Measurements from ENCODE around the gene SSBP2. TPM values are rescaled to one million over a fixed set of nuclear protein-coding genes. Genes with fewer than 3 reads are reported as not detected.
"Not testable (repeated sequence)": the region's sequence is repeated elsewhere in the genome, so short reads cannot be mapped to it uniquely, and the experiment has no call there.

The SSBP2 gene
- total RNA-seq, 1 donor from 2014 or later = 59.0 TPM

DNA sequence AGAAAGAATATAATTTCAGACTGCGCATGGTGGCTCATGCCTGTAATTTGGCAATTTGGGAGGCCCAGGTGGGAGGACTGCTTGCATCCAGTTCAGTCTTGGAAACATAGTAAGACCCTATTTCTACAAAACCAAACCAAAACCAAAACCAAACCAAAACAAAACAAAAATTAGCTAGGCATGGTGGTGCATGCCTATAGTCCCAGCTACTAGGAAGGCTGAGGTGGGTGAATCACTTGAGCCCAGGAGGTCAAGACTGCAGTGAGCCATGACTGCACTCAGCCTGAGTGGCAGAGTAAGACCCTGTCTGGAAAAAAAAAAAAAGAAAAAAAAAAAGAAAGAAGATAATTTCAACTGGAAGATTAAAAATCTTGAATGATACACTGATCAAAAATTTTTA lies 220.0 kb downstream of the SSBP2 start:
- DNase-seq (ENCODE audit: low spot score) = no peak

DNA sequence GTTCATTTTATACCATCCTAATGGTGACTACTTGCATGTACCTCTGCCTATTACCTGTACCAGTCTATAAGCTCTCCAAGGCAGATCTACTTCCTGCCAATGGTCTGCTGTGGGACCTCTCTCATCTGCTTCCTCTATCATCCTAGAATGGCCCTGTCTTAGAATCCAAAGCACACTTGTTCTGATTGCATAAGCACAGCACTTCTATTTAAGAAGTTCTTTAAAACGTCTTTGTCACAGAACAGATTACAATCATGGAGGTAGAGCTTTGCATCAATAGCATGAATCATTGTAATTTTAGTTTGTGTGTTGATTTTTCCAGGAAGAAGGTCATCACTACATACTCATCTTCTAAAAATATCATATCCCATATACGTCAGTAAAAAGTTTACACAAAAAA lies 225.2 kb downstream of the SSBP2 start:
- no peak for DNase-seq (ENCODE audit: low spot score)

DNA sequence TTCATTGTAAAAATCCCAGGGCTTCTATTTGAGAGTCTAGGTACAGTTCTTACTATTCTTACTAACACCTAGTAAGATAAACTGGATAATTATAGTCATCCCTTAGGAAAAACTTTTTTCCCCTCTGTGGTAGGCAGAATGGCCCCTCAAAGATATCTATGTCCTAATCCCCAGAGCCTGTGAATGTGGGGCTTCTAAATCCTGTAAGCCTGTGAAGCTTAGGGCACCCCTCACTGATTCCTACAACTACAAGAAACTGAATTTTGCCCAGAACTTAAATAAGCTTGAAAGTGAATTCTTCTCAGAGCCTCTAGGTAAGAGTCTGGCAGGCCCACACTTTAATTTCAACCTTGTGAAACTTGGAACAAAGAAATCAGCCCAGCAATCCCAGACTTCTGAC lies 226.9 kb downstream of the SSBP2 start:
- no peak for DNase-seq (ENCODE audit: low spot score)

DNA sequence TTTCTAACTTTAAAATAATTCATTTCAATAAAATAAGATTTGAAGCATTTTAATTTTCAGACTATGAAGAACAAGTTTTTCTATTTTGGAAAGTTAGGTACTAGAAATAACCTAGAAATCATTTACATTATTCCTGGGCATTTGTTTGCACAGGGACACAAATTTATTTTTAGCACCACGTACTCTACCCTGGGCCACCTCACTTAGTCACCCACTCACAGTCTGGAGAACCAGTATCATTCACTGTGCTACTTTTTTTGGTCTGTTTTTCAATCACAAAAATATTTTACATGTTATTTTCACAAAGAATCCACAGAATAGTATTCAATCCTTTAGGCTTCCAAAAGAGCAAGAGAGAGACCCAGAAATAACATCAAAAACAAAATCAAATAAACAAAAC lies 228.3 kb downstream of the SSBP2 start:
- no peak for DNase-seq (ENCODE audit: low spot score)

DNA sequence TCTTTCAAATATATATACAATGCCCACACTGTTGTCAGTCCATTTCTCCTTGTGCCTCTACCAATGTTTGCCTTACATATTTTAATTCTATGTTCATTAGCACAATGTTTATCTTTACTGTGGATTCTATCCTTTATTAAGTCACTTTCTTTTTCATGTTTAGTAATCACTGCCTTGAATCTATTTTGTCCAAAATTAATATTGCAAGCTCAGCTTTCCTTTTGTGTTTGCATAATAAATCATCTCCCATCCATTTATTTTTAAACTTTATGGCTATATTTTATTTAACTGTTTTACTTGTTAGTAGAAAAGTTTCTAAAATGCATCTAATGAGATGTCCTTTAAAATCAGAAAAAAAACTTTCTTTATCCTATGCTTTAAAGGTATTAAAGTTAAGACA lies 230.1 kb downstream of the SSBP2 start:
- DNase-seq (ENCODE audit: low spot score) = no peak

DNA sequence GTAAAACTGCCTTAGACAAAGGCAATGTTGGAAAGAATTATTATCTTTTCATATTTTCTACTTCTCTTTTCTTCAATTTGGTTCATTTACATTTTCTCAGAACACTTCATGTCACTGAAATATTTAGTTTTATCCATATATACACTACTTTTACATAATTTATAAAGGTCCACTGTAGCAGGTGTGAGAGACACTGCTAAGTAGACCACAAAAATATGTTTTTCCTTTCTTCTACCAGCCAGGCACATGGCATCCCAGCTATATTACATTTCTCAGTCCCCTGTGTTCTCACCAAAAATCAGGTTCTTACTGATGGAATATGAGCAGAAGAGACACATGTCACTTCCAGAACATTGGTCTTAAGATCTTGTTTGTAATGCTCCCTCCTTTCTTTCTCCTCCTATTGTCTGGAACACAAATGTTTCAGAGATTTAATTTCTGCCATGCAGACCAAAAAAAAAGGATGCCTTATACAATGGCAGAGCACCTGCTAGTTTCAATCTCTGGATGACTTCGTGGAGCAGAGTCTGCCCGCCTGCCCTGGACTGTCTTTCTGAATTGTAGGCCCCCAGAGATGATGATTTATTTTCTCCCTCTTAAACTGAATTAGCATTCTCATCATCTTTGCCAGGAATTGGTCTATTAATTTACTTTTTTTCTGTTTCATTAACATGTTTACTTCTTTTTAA lies 231.5 kb downstream of the SSBP2 start:
- no peak for DNase-seq (ENCODE audit: low spot score)

DNA sequence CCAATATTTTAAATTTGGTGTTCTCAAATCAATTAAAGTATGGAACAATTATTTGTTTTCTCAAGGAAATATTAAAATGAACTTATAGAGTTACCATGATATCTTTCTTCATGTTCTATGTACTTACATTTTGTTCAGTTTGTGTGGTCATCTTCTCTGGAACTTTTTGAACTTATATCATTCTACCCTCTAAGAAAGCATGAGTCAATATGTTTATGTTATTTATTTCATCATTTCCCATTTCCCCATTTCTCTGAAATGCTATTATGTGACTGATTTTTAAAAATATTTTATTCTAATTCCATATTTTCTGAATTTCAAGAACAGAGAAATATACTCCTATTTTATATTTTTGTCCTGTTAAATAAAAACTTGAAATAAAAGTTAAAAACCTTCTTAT lies 233.4 kb downstream of the SSBP2 start:
- no peak for DNase-seq (ENCODE audit: low spot score)

DNA sequence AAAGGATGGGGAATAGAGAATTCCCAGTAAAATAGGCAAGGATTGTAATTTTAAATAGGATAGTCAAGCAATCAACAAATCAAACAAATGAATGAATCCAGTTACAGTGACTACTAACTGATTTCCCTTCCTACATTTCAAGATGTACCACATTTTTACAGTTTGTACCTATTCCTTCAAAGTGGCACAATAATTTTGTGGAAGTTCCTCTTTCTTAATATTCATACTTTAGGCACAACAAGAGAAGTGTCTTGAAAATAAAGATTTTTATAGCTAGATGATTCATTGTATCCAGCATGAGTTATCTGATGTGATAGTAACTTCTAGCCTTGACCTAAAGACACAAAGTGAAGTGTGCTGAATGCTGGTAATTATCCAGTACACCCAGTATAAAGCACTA lies 234.8 kb downstream of the SSBP2 start:
- no peak for DNase-seq (ENCODE audit: low spot score)

DNA sequence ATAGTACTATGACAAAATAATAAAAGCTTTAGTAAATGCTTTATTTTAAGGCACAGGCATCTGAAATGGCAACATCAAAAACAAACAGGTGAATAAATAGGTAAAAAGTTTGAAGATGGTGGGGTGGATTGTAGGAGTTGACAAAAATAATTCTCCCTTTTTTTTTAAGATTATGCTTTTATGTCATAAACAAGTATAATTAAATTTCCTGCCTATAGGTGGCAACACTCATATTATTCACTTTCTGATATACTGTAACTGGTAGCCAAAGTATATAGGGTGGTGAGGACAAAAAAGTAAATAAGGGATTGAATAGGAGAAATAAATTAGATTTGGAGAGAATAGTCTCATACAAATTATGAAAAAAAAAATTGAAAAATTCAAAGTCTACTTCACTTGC lies 236.9 kb downstream of the SSBP2 start:
- DNase-seq (ENCODE audit: low spot score) = no peak

DNA sequence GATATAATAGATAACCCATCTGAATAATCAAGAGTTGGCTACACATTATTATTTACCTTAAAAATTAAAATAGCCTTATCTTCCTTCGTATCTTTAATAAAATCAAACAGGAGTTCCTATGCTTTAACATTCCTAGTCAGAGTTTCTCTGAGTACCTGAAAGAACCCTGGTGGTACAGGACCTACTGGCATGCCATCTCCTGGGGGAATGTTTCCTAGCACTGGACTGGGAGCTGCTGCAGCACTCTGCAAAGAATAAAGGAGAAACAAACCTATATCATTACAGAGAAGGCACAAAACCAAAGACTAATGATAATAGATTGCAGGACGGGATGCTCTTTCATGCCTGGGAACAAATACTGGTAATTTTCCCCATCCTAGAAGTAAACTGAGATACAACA lies 237.4 kb downstream of the SSBP2 start:
- DNase-seq (ENCODE audit: low spot score) = no peak

DNA sequence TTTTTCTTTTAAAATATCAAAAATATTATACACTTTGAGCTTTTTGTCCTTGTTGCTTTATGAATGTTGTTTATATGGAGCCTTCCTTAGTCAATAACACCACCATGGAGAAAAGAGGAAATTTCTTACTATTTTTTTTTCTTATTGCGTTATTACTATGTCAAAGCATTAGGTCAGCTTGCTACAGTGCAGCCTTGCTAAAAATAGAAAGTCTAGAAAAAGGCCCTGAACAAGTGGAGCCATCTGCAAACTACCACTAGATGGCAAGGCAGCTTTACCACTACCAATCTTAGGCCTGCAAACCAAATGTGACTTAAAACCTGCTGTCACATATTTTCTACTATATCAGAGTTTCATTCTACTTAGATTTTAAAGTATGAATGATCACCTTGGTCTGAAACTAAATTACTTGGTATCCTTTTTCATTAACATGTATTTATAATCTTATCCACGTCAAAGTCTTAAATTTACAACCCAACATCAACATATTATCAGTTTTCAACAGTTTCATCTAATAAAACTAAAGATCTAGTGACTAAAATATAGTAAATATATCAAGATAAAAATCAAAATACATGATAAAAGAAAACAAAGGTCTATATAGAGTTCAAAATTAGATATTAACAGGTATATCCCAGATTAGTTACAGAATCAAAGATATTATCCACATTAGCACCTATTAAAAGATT lies 243.9 kb downstream of the SSBP2 start:
- DNase-seq (ENCODE audit: low spot score) = peak; percentile 65

DNA sequence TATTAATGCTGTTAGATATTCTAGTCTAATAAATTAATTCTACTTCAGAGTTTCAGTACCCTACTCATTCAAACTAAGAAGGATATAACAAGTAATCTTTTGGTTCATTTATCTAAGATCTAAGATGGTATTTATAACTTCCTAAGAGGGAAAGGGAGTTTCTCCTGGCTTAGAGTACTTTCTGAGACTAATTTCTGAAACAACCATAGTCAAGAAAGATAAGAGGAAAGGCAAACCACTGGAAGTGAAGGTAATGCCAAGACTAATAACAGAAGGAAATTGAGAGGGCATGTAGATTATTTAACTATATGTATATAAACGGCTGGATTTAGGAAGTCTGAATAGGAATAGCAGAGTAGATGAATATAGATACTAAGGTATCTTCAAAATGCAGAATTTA lies 244.5 kb downstream of the SSBP2 start:
- DNase-seq (ENCODE audit: low spot score) = no peak

DNA sequence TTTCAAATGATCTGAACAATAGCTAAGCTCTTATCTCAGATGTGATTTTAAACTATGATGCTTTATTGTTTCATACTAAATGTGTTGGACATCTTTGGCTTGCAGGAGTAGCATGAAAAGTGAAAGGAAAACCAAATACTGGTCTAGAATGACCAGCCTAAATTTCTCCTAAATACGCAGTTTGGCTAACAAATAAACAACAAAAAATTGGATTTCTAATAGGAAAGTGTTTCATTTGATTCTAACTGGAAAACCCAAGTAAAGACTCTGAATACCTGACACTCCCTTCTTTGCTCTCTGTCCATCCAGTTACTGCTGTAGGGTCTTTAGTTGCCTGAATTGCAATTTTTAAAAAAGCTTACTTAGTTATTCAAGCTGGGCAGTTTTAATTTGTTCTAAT lies 245.2 kb downstream of the SSBP2 start:
- no peak for DNase-seq (ENCODE audit: low spot score)

DNA sequence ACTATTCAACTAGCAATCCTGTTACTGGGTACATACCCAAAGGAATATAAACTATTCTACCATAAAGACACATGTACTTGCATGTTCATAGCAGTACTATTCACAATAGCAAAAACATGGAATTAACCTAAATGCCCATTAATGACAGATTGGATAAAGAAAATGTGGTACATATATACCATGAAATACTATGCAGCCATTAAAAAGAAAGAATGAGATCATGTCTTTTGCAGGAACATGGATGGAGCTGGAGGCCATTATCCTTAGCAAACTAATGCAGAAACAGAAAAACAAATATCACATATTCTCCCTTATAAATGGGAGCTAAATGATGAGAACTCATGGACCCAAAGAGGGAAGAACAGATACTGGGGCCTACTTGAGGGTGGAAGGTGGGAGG lies 247.3 kb downstream of the SSBP2 start:
- DNase-seq (ENCODE audit: low spot score) = not testable (repeated sequence)

DNA sequence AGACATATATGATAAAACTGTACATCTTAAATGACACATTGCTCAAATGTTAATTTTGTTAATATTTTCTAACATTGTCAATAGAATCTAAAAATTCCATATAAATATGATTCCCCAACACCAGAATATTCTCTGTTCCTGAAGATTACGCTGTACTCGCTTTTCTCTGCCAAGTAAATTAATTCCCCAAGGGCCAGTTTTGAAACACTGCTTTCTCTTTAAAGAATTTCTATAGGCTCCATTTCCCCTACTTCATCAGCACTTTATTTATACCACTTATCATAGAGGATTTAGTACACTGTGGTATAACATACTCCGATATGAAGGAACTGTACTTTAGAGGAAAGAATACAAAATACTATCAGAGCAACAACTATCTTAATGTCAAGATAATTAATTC lies 255.6 kb downstream of the SSBP2 start:
- no peak for DNase-seq (ENCODE audit: low spot score)

DNA sequence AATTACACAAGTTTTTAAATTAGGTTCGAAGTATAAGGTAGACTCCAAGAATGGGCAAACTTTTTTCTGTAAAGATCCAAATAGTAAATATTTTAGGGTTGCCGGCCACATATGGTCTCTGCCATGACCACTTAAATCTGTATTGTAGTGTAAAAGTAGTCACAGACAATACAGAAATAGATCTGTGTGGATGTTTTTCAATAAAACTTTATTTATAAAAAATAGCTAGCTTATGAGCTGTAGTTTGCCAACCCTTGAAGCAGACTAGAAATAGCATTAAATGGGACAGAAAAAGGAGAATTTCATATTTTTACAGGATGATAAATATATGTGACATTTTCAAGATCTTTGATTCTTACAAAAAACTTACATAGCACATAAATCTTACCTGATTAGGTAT lies 262.0 kb downstream of the SSBP2 start:
- DNase-seq (ENCODE audit: low spot score) = no peak

DNA sequence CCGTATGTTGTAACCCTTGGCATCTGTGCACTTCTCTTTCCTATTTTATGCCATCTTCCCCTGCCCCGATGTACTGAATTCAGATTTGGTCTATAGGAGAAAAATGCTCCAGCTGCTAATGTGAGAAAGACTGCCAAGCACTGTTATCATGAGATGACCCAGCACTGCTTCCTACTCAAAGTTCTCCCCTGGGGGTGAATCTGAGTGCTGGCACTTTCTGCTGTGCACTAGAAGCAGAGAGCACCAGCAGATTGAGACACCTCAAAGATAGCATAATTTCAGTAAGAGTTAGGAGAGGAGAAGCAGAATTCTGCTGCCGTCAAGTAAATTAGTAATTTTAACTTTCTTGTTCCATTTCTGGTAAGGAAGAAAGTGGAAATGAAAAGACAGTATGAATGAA lies 264.2 kb downstream of the SSBP2 start:
- DNase-seq (ENCODE audit: low spot score) = no peak

DNA sequence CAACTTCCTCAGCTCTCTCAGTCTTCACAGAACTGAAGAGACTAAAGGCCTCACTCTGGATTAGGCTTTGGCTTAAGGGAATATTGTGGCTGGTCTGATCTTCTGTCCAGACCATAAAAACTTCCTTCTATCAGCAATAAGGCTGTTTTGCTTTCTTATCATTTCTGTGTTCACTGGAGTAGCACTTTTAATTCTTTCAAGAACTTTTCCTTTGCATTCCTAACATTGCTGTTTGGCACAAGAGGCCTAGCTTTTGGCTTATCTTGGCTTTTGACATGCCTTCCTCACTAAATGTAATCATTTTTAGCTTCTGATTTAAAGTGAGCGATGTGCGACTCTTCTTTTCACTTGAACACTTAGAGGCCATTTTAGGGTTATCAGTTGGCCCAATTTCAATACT lies 268.3 kb downstream of the SSBP2 start:
- DNase-seq (ENCODE audit: low spot score) = no peak

DNA sequence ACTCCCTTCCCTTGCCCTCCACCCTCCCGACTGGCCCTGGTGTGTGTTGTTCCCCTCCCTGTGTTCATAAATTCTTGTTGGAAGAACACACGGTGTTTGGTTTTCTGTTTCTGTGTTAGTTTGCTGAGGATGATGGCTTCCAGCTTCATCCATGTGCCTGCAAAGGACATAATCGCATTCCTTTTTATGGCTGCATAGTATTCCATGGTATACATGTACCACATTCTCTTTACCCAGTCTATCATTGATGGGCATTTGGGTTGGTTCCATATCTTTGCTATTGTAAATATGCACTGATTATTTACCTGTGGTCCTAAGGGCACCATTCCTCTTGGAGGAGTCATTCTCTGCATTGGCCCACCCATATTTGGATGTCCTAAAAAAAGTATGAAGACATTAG lies 277.5 kb downstream of the SSBP2 start:
- not testable (repeated sequence) for DNase-seq (ENCODE audit: low spot score)

DNA sequence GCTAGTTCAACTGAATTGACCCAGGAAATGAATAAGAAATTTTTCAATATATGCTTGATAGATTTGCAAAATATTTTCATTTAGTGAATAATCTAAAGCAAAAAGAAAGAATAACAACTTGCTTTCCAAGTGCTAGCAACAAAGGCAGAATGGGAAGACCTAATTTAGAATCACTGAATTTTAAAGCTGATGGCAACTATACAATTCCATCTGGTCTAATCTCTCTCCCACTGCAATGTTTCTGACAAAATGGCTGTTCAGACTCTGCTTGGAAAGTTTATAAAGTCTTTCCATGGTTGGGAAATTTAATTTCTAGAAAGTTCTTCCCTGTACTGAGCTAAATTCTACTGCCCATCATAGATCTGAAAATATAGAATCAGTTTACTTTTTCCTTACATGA lies 281.2 kb downstream of the SSBP2 start:
- DNase-seq (ENCODE audit: low spot score) = no peak

DNA sequence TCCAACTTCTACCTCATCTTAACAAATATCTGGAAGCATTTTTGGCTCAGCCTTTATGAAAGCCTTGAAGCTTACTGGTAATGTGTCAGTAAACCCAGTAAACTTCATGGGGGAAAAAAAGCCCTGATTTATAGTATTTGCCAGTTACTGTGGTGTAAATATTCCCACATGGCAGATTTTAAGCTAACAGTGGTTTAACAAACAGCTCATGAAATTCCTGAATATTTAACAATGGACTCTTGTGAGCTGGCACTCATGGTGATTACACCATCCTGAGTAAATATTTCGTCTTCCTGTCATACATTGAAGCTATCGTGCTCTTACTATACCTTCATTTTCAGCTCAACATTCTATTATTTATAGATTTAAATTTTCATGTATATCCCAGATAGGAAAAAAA lies 300.0 kb downstream of the SSBP2 start:
- no peak for DNase-seq (ENCODE audit: low spot score)

DNA sequence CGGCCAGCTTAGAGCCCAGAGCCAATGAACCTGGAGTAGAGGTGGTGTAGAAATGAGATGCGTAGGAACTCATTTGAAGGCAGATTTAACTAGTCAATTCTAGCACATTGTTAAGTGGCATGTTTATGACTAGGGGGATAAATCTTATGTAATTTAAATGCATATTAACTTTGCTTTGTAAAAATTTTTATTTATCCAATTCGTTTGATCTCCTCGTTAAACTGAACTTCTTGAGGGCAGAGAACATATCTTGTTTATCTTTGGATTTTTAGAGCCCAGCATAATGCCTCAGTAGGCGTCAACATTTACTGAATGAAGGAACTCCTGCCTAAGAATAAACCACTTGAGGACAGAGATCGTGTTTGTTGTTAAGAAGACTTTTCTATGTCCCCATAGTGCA lies 315.9 kb downstream of the SSBP2 start:
- DNase-seq (ENCODE audit: low spot score) = no peak

DNA sequence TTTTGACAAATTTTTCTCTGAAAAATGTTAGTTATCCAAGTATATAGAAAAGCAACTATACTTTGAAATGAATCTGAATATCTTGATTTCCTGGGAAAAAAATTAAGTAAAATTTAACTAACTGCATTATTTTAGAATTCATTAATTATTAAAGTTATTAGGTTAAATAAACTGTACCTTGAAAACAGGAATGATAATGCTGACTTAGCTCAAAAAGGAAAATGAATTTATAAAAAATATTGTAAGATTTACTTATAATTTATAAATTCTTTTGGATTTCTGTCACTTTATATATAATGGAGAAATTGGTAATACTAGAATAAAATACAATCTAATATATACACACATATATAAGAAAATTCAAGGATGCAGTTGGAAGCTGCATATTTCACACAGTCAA lies 320.9 kb downstream of the SSBP2 start:
- DNase-seq (ENCODE audit: low spot score) = no peak

DNA sequence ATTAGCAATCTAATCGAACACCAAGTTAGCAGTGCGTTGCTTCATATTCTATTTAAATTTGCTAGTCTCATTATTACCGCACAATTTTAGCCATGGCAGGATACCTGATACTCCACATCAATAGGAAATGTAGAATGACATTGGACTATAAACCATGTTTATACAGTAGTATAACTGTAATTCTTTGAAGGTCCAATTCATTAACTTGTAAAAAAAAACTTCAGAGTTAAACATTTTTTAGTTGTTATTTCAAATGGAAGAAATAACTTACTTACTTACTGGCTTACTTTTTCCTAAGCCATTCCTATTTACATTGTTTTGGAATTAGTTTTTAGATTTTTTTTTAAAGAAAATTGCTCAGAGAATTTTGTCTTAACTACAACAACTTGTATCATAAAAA lies 321.5 kb downstream of the SSBP2 start:
- DNase-seq (ENCODE audit: low spot score) = no peak
